GM18861 (cell line): ENCODE results near the gene UVSSA.
"Not testable (repeated sequence)": the region's sequence is repeated elsewhere in the genome, so short reads cannot be mapped to it uniquely, and the experiment has no call there.

ENCODE experiments used
- ATAC-seq: cut with Tn5 transposase; IDR thresholded peaks from one replicate; pipeline ENCODE4 v1.9.1; 2021; ENCODE audit not compliant: unreplicated experiment

Gene UVSSA

DNA sequence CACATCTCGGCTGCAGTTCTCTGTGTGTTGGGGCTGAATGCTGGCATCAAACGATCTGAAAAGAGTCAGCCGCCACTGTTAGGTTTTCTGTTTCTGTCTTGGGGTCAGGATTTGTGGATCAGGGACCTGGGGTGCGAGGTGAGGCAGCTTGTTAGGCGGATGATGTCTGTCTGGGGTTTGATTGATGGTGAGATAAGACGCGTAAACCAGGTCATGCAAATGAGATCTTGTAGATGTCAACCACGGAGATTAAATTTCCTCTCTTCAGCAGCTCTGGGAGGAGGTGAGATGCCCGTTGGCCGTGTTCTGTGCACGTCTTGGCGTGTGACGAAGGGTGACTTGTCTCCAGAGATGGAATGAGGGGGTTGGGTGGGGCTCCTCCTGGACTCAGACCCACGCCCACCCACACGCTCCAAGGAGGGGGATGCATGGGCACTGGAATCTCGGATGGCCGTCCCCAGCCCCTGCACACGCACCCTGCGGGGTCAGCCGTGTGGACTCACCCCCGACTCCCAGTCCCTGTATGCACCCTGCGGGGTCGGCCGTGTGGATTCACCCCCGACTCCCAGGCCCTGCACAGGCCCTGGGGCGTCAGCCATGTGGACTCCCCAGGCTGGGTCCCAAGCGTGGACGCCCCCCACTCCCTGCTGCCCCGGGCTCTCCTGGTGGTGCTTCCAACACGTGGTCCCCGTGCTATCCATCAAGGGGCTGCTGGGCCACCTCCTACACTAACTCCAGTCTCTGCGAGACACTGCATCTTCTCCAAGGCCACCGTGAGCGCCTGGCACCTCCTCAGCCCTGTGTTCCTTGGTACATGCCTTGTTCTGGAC lies 16.0 kb upstream of the UVSSA start:
- no peak for ATAC-seq

DNA sequence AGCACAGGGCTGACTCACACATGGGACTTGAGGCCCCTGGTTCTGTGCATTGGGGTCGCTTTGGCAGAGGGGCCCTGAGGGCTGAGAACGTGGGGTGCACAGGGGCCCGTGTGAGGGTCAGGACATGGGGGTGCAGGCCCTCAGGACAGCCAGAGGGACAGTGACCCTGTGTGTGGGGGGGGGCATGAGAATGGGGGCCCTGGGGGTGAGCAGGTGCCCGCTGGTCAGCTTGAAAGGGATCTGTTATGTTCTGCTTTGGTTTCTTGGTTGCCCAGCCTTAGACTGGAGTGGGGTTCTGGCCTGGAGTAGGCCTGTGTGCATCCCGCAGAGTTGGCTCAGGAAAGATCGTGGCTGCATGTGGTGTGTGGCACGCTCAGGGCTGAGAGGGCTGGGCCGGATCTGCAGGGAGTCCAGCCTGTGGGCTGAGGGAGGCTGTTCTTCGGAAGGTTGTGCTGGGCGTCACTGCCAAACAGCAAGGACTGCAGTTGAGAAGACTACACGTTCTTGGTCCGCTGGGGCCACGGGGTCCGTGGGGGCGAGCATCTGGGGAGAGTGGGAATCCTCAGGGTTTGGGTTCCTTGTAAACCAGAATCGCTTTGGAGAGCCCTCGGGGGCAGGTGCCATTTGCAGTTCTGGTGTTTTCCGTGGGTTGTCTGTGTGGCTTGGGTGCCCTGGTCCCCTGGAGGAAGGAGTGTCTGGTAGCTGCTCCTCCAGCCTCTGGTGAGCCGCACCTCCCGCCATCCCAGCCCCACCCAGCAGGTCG lies 15.2 kb upstream of the UVSSA start:
- no peak for ATAC-seq

DNA sequence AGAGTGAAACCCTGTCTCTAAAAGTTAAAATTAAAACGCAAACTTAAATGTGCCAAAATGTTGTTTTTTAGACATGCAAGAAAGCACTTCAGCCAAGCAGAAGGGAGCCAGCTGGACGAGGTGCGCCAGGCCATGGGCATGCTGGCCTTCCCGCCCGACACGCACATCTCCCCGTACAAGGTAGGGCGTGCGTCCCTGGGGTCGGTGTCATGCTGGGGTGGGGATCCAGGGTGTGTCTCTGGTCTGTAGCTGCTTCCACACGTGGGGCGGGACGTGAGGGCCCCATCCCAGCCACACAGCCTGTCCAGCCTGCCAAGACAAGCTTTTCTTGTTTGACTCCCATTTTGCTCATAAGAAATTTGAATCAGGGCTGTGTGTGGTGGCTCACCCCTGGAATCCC lies 14.3 kb upstream of the UVSSA start:
- no peak for ATAC-seq

DNA sequence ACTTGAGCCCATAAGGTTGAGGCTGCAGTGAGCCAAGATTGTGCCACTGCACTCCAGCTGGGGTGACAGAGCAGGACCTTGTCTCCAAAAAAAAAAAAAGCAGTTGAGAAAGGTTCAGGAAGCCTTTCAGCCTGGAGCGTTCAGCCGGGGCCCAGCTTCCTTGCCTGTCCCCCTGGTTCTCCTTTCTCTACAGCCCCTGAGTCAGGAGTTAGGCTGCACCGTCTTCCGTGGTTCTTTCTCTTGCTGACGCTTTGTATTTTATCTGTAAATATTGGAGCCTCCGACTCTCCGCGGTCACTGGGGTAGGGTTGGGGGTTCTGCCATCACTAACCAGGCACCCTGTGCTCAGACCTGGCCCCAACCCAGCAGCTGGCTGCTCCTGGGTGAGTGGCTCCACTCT lies 13.8 kb upstream of the UVSSA start:
- ATAC-seq: no peak

DNA sequence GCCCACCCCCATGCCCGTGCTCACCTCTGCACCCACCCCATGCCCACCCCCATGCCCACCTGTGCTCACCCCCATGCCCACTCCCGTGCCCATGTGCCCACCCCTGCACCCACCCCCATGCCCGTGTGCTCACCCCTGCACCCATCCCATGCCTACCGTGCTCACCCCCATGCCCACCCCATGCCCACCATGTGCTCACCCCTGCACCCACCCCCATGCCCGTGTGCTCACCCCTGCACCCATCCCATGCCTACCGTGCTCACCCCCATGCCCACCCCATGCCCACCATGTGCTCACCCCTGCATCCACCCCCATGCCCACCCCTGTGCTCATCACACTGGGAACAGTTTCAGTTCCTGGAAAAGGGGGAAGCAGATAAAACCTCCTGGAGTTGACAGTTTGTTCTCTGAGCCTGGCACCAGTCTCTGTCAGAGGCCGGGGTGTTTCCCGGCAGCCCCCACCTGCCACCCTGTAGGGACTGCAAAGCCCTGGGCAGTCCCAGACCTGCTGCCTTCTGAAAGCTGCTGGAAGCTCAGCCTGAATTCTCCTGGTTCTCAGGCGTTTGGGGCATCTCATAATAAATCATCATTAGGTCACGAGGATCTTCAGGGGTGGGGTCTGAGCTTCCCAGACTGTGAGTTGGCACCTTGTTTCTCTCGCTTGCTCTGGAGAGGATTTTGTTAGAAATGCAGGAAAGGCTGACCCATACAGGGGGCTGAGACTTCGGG lies 13.0 kb upstream of the UVSSA start:
- not testable (repeated sequence) for ATAC-seq

DNA sequence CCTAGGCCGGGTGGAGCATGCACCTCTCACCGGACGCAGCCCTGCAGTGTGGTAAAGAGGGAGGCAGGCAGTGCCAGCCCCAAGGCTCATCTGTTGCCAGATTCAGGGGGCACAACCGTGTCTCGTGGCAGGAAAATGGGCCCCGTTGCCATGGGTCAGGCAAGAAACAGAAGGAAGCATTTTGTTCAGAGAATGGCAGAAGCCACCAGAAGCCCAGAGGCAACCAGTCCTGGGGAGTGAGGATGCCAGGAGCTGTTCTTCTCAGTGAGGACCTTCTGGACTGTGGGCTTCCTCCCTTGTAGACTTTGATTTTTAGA lies 12.5 kb upstream of the UVSSA start:
- no peak for ATAC-seq

DNA sequence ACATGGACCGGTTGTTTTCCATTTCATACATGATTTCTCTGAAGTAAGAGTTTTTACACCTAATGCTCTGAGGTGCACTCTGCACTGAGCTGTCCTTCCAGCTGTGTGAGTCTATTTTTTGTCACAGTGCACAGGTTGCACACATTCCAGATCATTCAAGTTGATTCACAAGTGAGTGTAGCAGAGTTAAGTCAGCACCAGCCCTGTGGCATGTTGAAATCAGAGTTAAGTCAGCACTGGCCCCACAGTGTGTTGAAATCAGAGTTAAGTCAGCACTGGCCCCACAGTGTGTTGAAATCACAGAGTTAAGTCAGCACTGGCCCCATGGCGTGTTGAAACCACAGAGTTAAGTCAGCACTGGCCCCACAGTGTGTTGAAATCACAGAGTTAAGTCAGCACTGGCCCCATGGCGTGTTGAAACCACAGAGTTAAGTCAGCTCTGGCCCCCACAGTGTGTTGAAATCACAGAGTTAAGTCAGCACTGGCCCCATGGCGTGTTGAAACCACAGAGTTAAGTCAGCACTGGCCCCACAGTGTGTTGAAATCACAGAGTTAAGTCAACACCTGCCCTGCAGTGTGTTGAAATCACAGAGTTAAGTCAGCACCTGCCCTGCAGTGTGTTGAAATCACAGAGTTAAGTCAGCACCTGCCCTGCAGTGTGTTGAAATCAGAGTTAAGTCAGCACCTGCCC lies 11.7 kb upstream of the UVSSA start:
- ATAC-seq: not testable (repeated sequence)

DNA sequence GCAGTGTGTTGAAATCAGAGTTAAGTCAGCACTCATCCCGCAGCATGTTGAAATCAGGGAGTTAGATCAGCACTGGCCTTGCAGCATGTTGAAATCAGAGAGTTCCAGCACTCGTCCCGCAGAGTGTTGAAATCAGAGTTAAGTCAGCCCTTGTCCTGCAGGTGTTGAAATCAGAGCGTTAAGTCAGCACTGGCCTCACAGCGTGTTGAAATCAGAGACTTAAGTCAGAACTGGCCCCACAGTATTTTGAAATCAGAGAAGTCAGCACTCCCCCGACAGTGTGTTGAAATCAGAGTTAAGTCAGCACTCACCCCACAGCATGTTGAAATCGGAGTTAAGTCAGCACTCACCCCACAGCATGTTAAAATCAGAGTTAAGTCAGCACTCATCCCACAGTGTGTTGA lies 10.9 kb upstream of the UVSSA start:
- no peak for ATAC-seq

DNA sequence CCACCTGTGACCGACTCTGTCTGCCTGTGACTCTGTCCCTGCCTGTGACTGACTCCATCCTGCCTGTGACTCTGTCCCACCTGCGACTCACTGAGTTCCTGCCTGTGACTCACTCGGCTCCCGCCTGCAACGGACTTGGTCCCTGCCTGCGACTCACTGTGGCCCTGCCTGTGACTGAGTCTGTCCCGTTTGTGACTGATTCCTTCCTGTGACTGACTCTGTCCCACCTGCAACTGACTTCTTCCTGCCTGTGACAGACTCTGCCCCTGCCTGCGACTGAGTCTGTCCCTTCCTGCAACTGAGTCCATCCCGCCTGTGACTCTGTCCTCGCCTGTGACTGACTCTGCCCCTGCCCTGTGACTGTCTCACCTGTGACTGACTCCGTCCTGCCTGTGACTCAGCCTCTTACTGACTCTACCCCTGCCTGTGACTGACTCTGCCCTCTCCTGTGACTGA lies 9.6 kb upstream of the UVSSA start:
- ATAC-seq: no peak

DNA sequence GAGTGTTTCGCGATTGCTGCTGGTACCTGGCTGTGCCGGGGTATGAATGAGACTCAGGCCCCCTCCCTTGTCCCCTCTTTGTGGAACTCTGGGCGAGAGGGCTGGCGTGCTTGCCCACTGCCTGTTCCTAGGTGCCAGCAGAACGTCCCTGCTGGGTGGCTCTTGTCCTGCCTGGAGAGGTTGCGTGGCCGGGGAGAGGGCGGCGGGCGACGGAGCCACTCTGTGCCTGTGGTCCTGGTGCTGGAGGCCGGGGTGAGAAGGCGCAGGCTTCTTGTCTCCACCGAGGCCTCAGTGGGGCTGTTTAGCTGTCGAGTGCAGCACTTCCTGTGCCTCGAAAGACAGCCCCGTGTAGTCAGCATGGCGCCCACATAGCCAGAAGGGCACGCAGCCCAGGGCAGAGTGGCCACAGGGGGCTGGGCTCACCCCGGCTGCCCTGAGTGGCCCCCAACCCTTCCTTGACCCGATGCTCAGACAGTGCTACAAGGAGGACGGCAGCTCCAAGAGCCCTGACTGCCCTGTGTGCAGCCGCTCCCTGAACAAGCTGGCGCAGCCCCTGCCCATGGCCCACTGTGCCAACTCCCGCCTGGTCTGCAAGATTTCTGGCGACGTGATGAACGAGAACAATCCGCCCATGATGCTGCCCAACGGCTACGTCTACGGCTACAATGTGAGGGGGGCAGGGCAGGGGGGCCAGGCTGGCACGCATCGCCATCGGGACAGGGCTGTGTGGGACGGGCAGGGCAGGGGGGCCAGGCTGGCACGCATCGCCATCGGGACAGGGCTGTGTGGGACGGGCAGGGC lies 8.9 kb upstream of the UVSSA start:
- no peak for ATAC-seq

DNA sequence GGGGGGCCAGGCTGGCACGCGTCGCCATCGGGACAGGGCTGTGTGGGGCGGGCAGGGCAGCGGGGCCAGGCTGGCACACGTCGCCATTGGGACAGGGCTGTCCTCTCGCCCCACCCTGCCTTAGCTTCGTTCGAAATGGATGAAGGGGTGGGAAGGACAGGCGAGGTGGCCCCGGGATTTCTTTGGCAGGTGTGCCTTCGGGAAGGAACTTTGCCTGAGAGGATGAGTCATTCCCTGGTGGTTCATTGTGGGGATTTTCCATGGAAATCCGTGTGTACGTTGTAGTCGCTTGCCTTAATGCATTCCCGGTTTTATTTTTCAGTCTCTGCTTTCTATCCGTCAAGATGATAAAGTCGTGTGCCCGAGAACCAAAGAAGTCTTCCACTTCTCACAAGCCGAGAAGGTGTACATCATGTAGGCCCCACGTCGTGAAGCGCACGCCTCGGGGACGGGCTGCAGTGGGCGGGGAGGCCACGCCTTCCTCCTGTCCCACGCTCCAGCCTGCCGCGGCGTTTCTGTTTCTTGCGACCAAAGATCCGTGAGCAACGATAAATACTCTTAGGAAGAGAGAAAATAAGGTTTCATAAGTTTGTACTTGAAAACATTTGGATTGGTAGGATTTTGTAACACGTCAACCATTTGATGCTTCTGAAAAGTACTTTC lies 8.1 kb upstream of the UVSSA start:
- no peak for ATAC-seq

DNA sequence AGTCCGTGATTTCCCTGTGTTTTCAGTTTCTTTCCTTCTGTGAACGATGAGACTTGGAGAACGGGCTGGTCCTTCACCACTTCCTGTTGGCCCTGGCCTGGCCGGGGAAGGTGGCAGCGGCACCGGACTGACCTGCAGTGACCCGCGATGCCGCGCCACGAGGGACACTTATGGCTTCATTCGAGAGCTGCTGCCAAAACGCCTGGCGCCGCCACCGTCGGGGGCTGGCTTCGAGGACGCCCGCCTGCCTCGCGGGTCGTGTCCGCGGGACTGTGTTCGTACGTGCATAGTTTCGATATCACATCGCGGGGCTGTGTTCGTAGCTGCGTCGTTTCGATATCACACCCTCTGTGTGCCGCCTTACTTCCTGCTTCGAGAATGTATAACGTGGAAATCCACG lies 7.5 kb upstream of the UVSSA start:
- no peak for ATAC-seq

DNA sequence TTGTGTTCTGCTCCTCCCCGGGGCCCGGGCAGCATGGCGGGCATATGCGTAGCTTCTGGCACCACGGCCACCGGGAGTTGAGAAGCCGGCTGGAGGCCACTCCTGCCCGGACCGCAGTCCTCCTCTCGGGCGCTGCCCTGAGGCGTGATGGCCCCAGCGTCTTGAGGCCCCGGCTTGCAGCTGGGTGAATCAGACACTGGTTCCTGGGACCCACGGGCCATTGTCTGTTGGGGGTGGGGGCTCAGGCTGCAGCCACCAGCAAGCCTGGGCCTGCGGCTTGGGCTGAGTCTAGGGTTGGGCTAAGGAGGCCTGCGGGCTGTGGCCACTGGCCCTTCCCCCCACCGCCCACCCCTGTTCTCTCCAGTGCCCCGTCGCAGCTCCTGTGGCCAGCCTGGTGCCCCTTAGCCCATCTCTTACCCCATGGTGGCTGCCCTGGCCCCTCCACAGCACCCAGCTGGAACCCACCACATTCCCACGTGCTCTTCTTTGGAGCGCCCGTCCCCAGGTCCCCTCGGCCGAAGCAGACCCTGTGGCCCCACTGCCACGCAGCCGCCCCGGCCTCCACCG lies 6.7 kb upstream of the UVSSA start:
- no peak for ATAC-seq

DNA sequence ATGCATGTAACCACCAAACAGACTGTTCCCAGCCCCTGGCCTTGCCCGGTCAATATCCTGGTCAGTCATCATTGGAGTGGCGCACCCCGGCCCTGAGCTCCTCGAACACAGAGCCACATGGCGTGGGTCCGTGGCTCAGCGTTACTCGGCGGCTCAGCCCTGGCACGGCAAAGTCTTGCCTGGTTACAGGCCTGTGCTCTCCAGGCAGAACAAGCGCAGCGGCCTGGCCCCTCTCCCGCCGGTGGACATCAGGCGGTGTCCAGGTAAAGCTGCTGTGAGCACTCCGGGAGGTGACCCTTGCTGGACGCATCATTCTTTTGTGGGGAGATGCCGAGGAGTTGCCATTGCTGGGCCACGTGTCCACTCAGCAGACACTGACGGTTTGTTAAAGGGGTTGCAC lies 6.1 kb upstream of the UVSSA start:
- no peak for ATAC-seq

DNA sequence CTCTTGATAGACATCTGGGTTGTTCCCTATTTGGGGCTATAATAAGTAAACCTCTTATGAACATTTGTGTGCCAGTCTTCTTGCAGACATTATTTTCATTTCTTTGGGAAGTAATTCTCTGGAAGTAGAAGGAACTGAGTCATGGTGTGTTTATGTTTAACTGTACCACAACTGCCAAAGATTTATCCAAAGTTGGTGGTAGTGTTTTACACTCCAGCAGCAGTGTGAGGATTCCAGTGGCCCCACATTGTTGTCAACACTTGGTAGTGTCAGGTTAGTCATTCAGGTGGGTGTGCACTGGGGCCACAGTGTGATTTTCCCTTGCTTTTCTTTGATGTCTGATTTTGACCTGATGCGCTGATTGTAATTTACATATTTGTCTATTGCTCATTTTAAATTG lies 5.0 kb upstream of the UVSSA start:
- no peak for ATAC-seq

DNA sequence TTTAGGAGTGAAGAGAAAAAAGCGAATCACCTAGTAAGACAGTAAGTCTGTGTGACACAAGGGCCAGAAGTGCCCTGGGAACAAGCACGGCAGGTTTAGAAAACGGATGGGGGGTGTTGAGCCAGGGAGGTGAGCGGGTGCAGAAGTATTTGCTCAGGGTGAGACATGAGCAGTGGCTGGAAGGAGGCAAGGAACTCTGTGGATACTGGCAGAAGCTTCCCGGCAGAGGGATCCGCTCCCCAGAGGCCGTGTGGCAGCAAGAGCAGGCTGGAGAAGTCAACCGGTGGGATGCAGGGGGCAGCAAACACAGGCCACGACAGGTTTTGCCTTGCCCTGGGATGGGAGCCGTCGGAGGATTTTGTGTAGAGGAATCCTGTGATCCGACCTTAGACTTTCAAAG lies 2.3 kb upstream of the UVSSA start:
- no peak for ATAC-seq

DNA sequence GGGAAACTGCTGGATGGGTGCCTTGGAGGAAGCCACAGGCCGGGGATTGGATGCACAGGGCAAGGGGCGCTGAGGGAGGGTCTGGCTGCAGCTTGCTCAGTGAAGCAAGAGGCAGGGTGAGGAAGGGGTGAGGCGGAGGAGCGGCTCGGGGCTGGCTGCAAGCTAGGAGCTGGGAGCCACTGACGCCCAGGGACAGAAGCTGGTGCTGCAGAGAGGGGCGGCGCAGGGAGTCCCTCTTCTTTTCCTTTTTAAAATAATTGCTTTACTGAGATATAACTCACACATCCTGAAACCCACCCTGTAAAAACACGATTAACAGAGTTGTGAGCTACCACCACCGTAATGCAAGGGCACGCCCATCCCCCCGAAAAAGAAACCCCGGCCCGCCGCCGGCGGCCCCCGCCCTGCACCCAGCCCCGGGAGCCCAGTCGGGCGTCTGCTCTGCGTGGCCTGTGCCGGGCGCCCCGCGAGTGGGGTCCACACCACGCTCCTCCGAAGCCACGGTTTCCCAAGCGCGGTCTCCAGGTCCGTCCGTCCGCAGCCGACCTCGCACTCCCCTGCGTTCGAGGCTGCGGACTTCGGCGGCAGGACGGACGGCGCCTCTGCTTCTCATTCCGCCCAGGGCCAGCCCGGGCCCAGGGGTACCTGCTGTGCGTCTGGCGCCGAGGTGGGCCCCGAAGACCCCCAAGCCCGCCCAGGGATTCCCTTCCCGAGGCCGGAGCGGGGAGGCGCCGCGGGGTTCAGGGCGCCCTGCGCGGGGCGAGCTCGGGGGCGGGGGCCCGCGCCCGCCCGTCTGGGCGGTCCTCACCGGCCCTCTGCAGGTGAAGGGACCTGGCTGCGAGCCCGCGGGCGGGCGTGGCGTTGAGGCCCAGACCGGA lies 866 bp upstream of the UVSSA start:
- peak; percentile 7 for ATAC-seq

DNA sequence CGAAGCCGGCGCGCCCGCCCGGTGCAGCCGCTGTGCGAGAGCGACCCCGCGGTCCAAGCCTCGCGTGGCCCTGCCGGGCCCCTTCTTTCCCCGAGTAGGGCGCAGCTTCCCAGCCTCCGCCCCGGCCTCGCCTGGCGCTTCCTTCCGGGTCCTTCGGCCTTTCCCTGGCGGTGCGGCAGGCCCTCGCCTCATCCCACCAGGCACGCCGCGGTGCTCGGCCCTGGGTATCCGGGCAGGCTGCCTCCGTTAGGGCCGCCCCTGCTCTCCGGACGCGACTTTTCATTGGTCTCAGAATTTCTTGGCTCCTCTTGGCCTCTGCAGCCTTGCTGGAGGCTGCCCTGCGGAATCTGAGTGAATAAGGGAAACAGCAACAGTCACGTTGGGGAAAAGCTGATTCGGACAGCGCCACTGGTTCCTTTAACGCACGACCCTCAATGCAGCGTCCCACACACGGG lies 429 bp downstream of the UVSSA start:
- peak; percentile 19 for ATAC-seq
